HepG2 (cell line): ENCODE results near the gene ADAMTSL4. TPM values are rescaled to one million over a fixed set of nuclear protein-coding genes. Genes with fewer than 3 reads are reported as not detected.

Source experiments
- CERS6 ChIP-seq: sonication (generic); formaldehyde crosslinking; IDR thresholded peaks from 2 replicates; pipeline ENCODE4 v1.5.0; 2020; ENCODE audit warnings: missing genetic modification reagents
- HOXA9 ChIP-seq: sonication (generic); formaldehyde crosslinking; IDR thresholded peaks from 2 replicates; pipeline ENCODE4 v1.8.1; 2022; ENCODE audit warnings: missing genetic modification reagents, mild to moderate bottlenecking, moderate library complexity, borderline replicate concordance
- ISL2 ChIP-seq: sonication (generic); formaldehyde crosslinking; IDR thresholded peaks from 2 replicates; pipeline ENCODE4 v1.5.0; 2020; ENCODE audit warnings: missing genetic modification reagents
- MED13 ChIP-seq: sonication (generic); formaldehyde crosslinking; IDR thresholded peaks from 2 replicates; pipeline ENCODE4 v1.5.0; 2020; ENCODE audit warnings: missing genetic modification reagents
- NONO ChIP-seq, 2 experiments: fragments of 450-650 bp in 1 of 2; sonication (generic) in 1 of 2; formaldehyde crosslinking in 1 of 2; IDR thresholded peaks in 1 of 2; conservative IDR thresholded peaks in 1 of 2; 2 replicates each; pipeline versions ENCODE4 v1.6.1 to v1.8.0; 2017 to 2022; ENCODE audit warnings: mild to moderate bottlenecking in 1 of 2, missing genetic modification reagents in 1 of 2, moderate library complexity in 1 of 2
- NR2F6 ChIP-seq, 2 experiments: IDR thresholded peaks; 2 replicates each; pipeline ENCODE4 v1.6.1; 2016; ENCODE audit warnings: antibody characterized with exemption in 1 of 2, mild to moderate bottlenecking in 1 of 2
- SNAI1 ChIP-seq: sonication (generic); formaldehyde crosslinking; IDR thresholded peaks from 2 replicates; pipeline ENCODE4 v1.5.0; 2020; ENCODE audit warnings: mild to moderate bottlenecking, missing genetic modification reagents, borderline replicate concordance
- STAG1 ChIP-seq: sonication (generic); formaldehyde crosslinking; IDR thresholded peaks from 2 replicates; pipeline ENCODE4 v1.4.0; 2020; ENCODE audit warnings: missing genetic modification reagents
- TGIF2 ChIP-seq: IDR thresholded peaks from 2 replicates; pipeline ENCODE4 v1.6.1; 2016; ENCODE audit warnings: control low read depth, missing compliant biosample characterization
- U2AF1 ChIP-seq: fragments of 200-400 bp; formaldehyde crosslinking; optimal IDR thresholded peaks from 2 replicates; pipeline ENCODE3; 2017; ENCODE audit warnings: mild to moderate bottlenecking, low read depth, low read length
- ZMYM3 ChIP-seq: sonication (generic); formaldehyde crosslinking; IDR thresholded peaks from 2 replicates; pipeline ENCODE4 v1.5.1; 2020; ENCODE audit warnings: mild to moderate bottlenecking, missing genetic modification reagents
- ZNF276 ChIP-seq: sonication (generic); formaldehyde crosslinking; IDR thresholded peaks from 2 replicates; pipeline ENCODE4 v1.4.0; 2020; ENCODE audit warnings: mild to moderate bottlenecking, low read depth, missing genetic modification reagents
- ZNF510 ChIP-seq: sonication (generic); formaldehyde crosslinking; IDR thresholded peaks from 2 replicates; pipeline ENCODE4 v1.4.0; 2020; ENCODE audit warnings: low read depth, mild to moderate bottlenecking, missing genetic modification reagents
- ZNF549 ChIP-seq: sonication (generic); formaldehyde crosslinking; IDR thresholded peaks from 2 replicates; pipeline ENCODE4 v1.5.0; 2020; ENCODE audit warnings: missing genetic modification reagents
- ZNF598 ChIP-seq: sonication (generic); formaldehyde crosslinking; IDR thresholded peaks from 2 replicates; pipeline ENCODE4 v1.5.1; 2020; ENCODE audit warnings: mild to moderate bottlenecking, missing genetic modification reagents, borderline replicate concordance
- ZNF770 ChIP-seq: sonication (generic); formaldehyde crosslinking; IDR thresholded peaks from 2 replicates; pipeline ENCODE4 v1.5.0; 2020; ENCODE audit warnings: mild to moderate bottlenecking, missing genetic modification reagents
- ZSCAN12 ChIP-seq: sonication (generic); formaldehyde crosslinking; IDR thresholded peaks from 2 replicates; pipeline ENCODE4 v1.9.0; 2021; ENCODE audit warnings: mild to moderate bottlenecking, missing genetic modification reagents
- polyA plus RNA-seq, 8 experiments: library from polyadenylated mRNA; depleted of rRNA in 3 of 8; stranded (reverse) in 7 of 8; unstranded in 1 of 8; fragments of >200 nt; fragmentation: Illumina TruSeq in 4 of 8; extraction: Trizol in 4 of 8; gene quantifications; 2 replicates each; pipeline versions ENCODE4 v1.2.1 to v1.2.3, GENCODE V29; 2011 to 2016; ENCODE audit warnings: low read depth in 4 of 8, missing spikeins in 1 of 8, mixed read lengths in 1 of 8; ENCODE audit not compliant: insufficient read depth in 1 of 8
- total RNA-seq, 5 experiments: library from RNA; depleted of rRNA; stranded (reverse); fragments of >200 nt; fragmentation: Illumina TruSeq; extraction: Trizol; gene quantifications; 2 replicates each; pipeline ENCODE4 v1.2.3, GENCODE V29; 2016; ENCODE audit warnings: low read depth in 1 of 5
- TF ChIP-seq, protein P1 (sequence below): IDR thresholded peaks from 2 replicates; pipeline ENCODE4 v1.6.1; 2012; ENCODE audit warnings: inconsistent platforms
- TF ChIP-seq, protein P2 (sequence below): sonication (generic); formaldehyde crosslinking; IDR thresholded peaks from 2 replicates; pipeline ENCODE4 v1.5.0; 2020; ENCODE audit warnings: mild to moderate bottlenecking, missing genetic modification reagents, borderline replicate concordance

The ADAMTSL4 gene
- total and polyA plus RNA-seq, 2 of the 13 experiments (the other 11 are each of a cell fraction or from before 2014, with no cell fraction given), result 3.9 to 16.4 TPM

GRCh38 chr1:150537732-150538684 lies 11.2 kb upstream of the ADAMTSL4 start (continued):
- no peak for TF ChIP-seq ZNF276 (CRISPR knock-in tag)
- TF ChIP-seq ZSCAN12 (CRISPR knock-in tag), result no peak
- no peak for TF ChIP-seq ZNF510 (CRISPR knock-in tag)
- TF ChIP-seq ZNF549 (CRISPR knock-in tag), result no peak
- TF ChIP-seq STAG1 (CRISPR knock-in tag), result peak; percentile 48
- TF ChIP-seq U2AF1, result no peak
- no peak for TF ChIP-seq TGIF2 (CRISPR knock-in tag)
- no peak for TF ChIP-seq SNAI1 (CRISPR knock-in tag)
- TF ChIP-seq NONO (IDR thresholded peaks at IDR 0.05), result no peak
- no peak for TF ChIP-seq NONO (CRISPR knock-in tag; conservative IDR thresholded peaks at IDR 0.05)
- no peak for TF ChIP-seq ZNF598 (CRISPR knock-in tag)
- no peak for TF ChIP-seq NR2F6 (IDR thresholded peaks at IDR 0.05)
- no peak for TF ChIP-seq NR2F6 (CRISPR knock-in tag; IDR thresholded peaks at IDR 0.05)
- TF ChIP-seq, protein P1, sequence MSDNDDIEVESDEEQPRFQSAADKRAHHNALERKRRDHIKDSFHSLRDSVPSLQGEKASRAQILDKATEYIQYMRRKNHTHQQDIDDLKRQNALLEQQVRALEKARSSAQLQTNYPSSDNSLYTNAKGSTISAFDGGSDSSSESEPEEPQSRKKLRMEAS, result no peak
- TF ChIP-seq ZMYM3, result peak; percentile 21; the same call in 1 of the 2 replicates
- TF ChIP-seq, protein P2, sequence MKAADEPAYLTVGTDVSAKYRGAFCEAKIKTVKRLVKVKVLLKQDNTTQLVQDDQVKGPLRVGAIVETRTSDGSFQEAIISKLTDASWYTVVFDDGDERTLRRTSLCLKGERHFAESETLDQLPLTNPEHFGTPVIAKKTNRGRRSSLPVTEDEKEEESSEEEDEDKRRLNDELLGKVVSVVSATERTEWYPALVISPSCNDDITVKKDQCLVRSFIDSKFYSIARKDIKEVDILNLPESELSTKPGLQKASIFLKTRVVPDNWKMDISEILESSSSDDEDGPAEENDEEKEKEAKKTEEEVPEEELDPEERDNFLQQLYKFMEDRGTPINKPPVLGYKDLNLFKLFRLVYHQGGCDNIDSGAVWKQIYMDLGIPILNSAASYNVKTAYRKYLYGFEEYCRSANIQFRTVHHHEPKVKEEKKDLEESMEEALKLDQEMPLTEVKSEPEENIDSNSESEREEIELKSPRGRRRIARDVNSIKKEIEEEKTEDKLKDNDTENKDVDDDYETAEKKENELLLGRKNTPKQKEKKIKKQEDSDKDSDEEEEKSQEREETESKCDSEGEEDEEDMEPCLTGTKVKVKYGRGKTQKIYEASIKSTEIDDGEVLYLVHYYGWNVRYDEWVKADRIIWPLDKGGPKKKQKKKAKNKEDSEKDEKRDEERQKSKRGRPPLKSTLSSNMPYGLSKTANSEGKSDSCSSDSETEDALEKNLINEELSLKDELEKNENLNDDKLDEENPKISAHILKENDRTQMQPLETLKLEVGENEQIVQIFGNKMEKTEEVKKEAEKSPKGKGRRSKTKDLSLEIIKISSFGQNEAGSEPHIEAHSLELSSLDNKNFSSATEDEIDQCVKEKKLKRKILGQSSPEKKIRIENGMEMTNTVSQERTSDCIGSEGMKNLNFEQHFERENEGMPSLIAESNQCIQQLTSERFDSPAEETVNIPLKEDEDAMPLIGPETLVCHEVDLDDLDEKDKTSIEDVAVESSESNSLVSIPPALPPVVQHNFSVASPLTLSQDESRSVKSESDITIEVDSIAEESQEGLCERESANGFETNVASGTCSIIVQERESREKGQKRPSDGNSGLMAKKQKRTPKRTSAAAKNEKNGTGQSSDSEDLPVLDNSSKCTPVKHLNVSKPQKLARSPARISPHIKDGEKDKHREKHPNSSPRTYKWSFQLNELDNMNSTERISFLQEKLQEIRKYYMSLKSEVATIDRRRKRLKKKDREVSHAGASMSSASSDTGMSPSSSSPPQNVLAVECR, result peak; percentile 17; the same call in 1 of the 2 replicates
- TF ChIP-seq CERS6, result no peak
- peak; percentile 79 for TF ChIP-seq ZNF770 (CRISPR knock-in tag)
- TF ChIP-seq ISL2, result no peak
- no peak for TF ChIP-seq MED13
- TF ChIP-seq HOXA9 (CRISPR knock-in tag), result no peak
